Panc1 (cell line): Measurements from ENCODE around the gene ARFRP1. TPM values are rescaled to one million over a fixed set of nuclear protein-coding genes. Genes with fewer than 3 reads are reported as not detected.

Source experiments
- ATAC-seq: fragments of 200-7000 bp; cut with Tn5 transposase; 2 replicates; pipeline ENCODE4 v1.9.1; 2020; ENCODE audit warnings: mild to moderate bottlenecking, moderate library complexity
- BruUV-seq: library from RNA; stranded (reverse); fragments of 400-500 nt; replicated peaks from 2 replicates; lab custom pipeline; 2021; lab: Mats Ljungman, UMichigan
- CTCF ChIA-PET: fragments of 300-600 bp; sonication (Branson Sonifier 250); formaldehyde crosslinking; loops from one replicate; lab custom pipeline; 2022; ENCODE audit warnings: antibody characterized with exemption; lab: Charles Lee
- POLR2A ChIA-PET: fragments of 300-600 bp; sonication (Branson Sonifier 250); formaldehyde crosslinking; loops from one replicate; lab custom pipeline; 2022; ENCODE audit warnings: antibody characterized with exemption; lab: Charles Lee
- DNase-seq: peaks from one replicate; pipeline ENCODE4 v3.0.0-alpha.2; 2010; ENCODE audit warnings: low read depth, low spot score
- H3K27ac ChIP-seq: 2 replicates; pipeline ENCODE4 v1.5.1; 2011; ENCODE audit warnings: mild to moderate bottlenecking, low read length, inconsistent platforms
- H3K27me3 ChIP-seq: fragments of 200-500 bp; sonication (Bioruptor generic); 2 replicates; pipeline ENCODE4 v1.6.0; 2014; ENCODE audit warnings: low read length, inconsistent platforms; ENCODE audit not compliant: control insufficient read depth, insufficient read depth
- H3K36me3 ChIP-seq: fragments of 200-500 bp; sonication (Bioruptor generic); 2 replicates; pipeline ENCODE4 v1.5.1; 2014; ENCODE audit warnings: inconsistent platforms, mild to moderate bottlenecking, low read length, moderate library complexity; ENCODE audit not compliant: control insufficient read depth, insufficient read depth
- H3K4me1 ChIP-seq: 2 replicates; pipeline ENCODE4 v1.5.1; 2011; ENCODE audit warnings: inconsistent platforms, mild to moderate bottlenecking, low read length, moderate library complexity; ENCODE audit not compliant: control insufficient read depth, insufficient read depth
- H3K4me3 ChIP-seq, 2 experiments: 2 replicates each; pipeline ENCODE4 v1.5.1; 2011 to 2012; ENCODE audit warnings: low read depth in 2 of 2, low read length in 2 of 2, mild to moderate bottlenecking in 2 of 2, inconsistent platforms in 1 of 2, moderate library complexity in 1 of 2
- H3K9me3 ChIP-seq: fragments of 200-500 bp; sonication (Bioruptor generic); 2 replicates; pipeline ENCODE4 v1.5.1; 2014; ENCODE audit warnings: low read depth, mild to moderate bottlenecking, inconsistent platforms, low read length, moderate library complexity; ENCODE audit not compliant: control insufficient read depth, insufficient read depth
- CTCF ChIP-seq: fragments of 450-650 bp; IDR thresholded peaks from 2 replicates; pipeline ENCODE4 v1.5.1; 2017; ENCODE audit warnings: mild to moderate bottlenecking
- POLR2AphosphoS5 ChIP-seq: IDR thresholded peaks from 2 replicates; pipeline ENCODE4 v1.6.1; 2012; ENCODE audit warnings: mild to moderate bottlenecking, low read depth, low read length, moderate library complexity
- REST ChIP-seq, 2 experiments: IDR thresholded peaks; 2 replicates each; pipeline ENCODE4 v1.6.1; 2011 to 2012; ENCODE audit warnings: low read depth in 2 of 2, control low read depth in 1 of 2, low read length in 1 of 2, mild to moderate bottlenecking in 1 of 2, moderate library complexity in 1 of 2; ENCODE audit not compliant: insufficient read depth in 1 of 2
- SIN3A ChIP-seq: IDR thresholded peaks from 2 replicates; pipeline ENCODE4 v1.6.1; 2012; ENCODE audit warnings: low read depth, mild to moderate bottlenecking, low read length, moderate library complexity, borderline replicate concordance; ENCODE audit not compliant: insufficient read depth
- TCF7L2 ChIP-seq: IDR thresholded peaks from 2 replicates; pipeline ENCODE4 v1.6.1; 2011; ENCODE audit warnings: mild to moderate bottlenecking, low read depth, low read length, inconsistent platforms
- in situ Hi-C: cut with HindIII; loops from 2 replicates; pipeline ENCODE4 v1.10.0; 2016; ENCODE audit warnings: low sequenced_read_pairs, low pct_unique_long_range_greater_than_20kb
- intact Hi-C: fragments of 100-400 bp; cut with micrococcal nuclease; formaldehyde crosslinking; loops from one replicate; pipeline ENCODE4 v1.10.0; 2022; ENCODE audit not compliant: unreplicated experiment
- total RNA-seq: library from RNA; stranded (reverse); gene quantifications from one replicate; pipeline ENCODE4 v1.2.1, GENCODE V29; 2021; ENCODE audit not compliant: unreplicated experiment

Gene ARFRP1
- total RNA-seq, 1 experiment from 2014 or later: 57.9 TPM

DNA sequence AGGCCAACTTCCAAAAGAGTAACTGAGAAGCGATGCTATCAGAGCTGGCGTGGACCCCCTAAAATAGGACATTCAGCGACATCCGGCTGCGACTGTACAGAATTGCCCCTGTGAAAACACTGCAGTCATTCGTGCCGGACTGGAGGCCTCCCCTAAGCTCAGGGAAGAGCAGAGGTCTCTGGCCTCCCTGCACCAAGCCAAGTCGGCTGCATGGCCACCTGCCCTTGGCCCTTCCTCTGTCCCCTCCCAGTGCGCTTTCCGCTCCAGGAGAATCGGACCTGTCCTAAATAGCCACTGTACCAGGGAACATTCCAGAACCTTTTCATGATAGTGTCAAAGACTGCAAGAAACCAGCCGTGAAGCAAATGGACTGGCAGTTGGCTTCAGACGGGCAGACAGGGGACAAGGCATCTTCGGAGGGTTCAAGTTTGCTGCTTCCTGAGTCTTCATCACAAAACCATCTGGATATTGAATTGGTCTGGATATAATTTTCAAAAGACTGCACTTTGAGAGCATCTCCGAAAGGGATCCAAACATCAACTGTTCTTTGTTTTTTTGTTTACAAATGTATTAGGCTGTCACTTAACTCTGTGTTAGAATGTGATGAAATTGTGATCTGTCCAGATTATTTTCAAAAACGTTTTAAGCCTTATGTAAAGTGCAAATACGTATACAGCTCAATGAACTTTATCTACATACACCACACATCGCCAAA lies 48.3 kb upstream of the ARFRP1 start:
- CTCF ChIA-PET: no interaction called here
- no peak overlapping the region for H3K27ac ChIP-seq
- in situ Hi-C loops: no loop called here

DNA sequence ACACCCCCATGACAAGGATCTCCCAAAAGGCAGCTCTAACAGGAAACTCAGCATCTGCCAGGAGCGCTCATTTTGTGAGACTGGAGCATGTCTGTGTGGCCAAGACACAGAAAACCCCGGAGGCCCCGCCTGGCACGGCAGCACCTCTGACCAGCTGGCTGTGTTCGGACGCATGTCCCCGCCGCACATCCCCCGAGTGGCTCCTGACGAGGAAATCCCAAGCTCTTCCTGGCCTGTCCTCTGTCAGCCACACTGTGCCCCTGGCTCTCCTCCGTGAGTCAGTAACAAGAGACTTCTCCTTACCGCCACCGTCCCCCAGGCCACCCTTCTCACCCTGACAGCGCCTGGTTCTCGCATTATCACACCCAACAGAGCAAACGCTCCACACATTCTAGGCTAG lies 46.2 kb upstream of the ARFRP1 start:
- TF ChIP-seq CTCF (no peak), SIN3A (no peak), TCF7L2 (no peak), POLR2AphosphoS5 (no peak)
- H3K27me3 ChIP-seq: no peaks in the 10 kb centered on the region
- H3K4me1 ChIP-seq: no peaks in the 10 kb centered on the region
- ChIA-PET POLR2A (no interaction called here), CTCF (no interaction called here)
- DNase-seq: no peak
- H3K9me3 ChIP-seq: no peaks in the 10 kb centered on the region
- in situ Hi-C loops (no loop called here), intact Hi-C loops (no loop called here)
- BruUV-seq: no TSS peak
- H3K36me3 ChIP-seq: no peaks in the 10 kb centered on the region
- no peak overlapping the region for H3K27ac ChIP-seq
- ATAC-seq: no peak
- no peak overlapping the region for H3K4me3 ChIP-seq

More for the DNA sequence above, 48.3 kb upstream of the ARFRP1 start:
- POLR2A ChIA-PET: no interaction called here
- H3K9me3 ChIP-seq: no peaks in the 10 kb centered on the region
- no TSS peak for BruUV-seq
- no peaks in the 10 kb centered on the region for H3K36me3 ChIP-seq
- TF ChIP-seq TCF7L2: no peak
- TF ChIP-seq POLR2AphosphoS5: no peak
- no peak for TF ChIP-seq SIN3A
- no peak for TF ChIP-seq REST (IDR thresholded peaks at IDR 0.05; ENCODE audit: insufficient read depth in 1 of 2, low read depth in 2 of 2, low read length in 1 of 2)
- TF ChIP-seq CTCF: no peak
- intact Hi-C loops: no loop called here
- H3K27me3 ChIP-seq: no peaks in the 10 kb centered on the region
- no peaks in the 10 kb centered on the region for H3K4me1 ChIP-seq
- no peak for DNase-seq
- H3K4me3 ChIP-seq: no peak overlapping the region
- no peak for ATAC-seq
